GM23338 (cell line): Measurements from ENCODE around the gene PSMB7. TPM values are rescaled to one million over a fixed set of nuclear protein-coding genes. Genes with fewer than 3 reads are reported as not detected.

Source experiments
- ATAC-seq: fragments of 200-7000 bp; cut with Tn5 transposase; 3 replicates; pipeline ENCODE4 v1.9.1; 2020
- DNase-seq: peaks from one replicate; pipeline ENCODE4 v3.0.0-alpha.2; 2015; ENCODE audit warnings: low spot score
- H2AFZ ChIP-seq: fragments of 200-600 bp; sonication (generic); 2 replicates; pipeline ENCODE4 v1.8.0; 2016; ENCODE audit warnings: antibody characterized with exemption, mild to moderate bottlenecking, moderate library complexity
- H3F3A ChIP-seq: fragments of 200-600 bp; sonication (generic); replicated peaks from 2 replicates; pipeline ENCODE4 v1.8.0; 2017; ENCODE audit warnings: antibody characterized with exemption, mixed run types, low read depth
- H3K27ac ChIP-seq: fragments of 200-600 bp; sonication (generic); 2 replicates; pipeline ENCODE4 v1.6.1; 2016; ENCODE audit warnings: low read depth
- H3K27me3 ChIP-seq: fragments of 200-600 bp; sonication (generic); 2 replicates; pipeline ENCODE4 v1.8.0; 2016; ENCODE audit warnings: mild to moderate bottlenecking, mixed run types, moderate library complexity; ENCODE audit not compliant: insufficient read depth
- H3K36me3 ChIP-seq: fragments of 200-600 bp; sonication (generic); 2 replicates; pipeline ENCODE4 v1.8.0; 2016; ENCODE audit warnings: mild to moderate bottlenecking; ENCODE audit not compliant: insufficient read depth
- H3K4me1 ChIP-seq: fragments of 200-600 bp; sonication (generic); 2 replicates; pipeline ENCODE4 v1.8.0; 2016; ENCODE audit warnings: mild to moderate bottlenecking, moderate library complexity; ENCODE audit not compliant: insufficient read depth
- H3K4me2 ChIP-seq: fragments of 200-600 bp; sonication (generic); 2 replicates; pipeline ENCODE4 v1.7.1; 2017; ENCODE audit warnings: mixed run types
- H3K4me3 ChIP-seq: fragments of 200-600 bp; sonication (generic); 2 replicates; pipeline ENCODE4 v1.6.1; 2016; ENCODE audit warnings: mixed run types
- H3K79me2 ChIP-seq: fragments of 200-600 bp; sonication (generic); replicated peaks from 2 replicates; pipeline ENCODE4 v1.8.0; 2017; ENCODE audit warnings: mild to moderate bottlenecking; ENCODE audit not compliant: insufficient read depth
- H3K9me2 ChIP-seq: fragments of 200-600 bp; sonication (generic); 2 replicates; pipeline ENCODE4 v1.8.0; 2017; ENCODE audit not compliant: insufficient read depth
- H4K20me1 ChIP-seq: fragments of 200-600 bp; sonication (generic); replicated peaks from 2 replicates; pipeline ENCODE4 v1.8.0; 2017; ENCODE audit warnings: mild to moderate bottlenecking; ENCODE audit not compliant: insufficient read depth
- H3K27ac Mint-ChIP-seq: 2 replicates; pipeline ENCODE4 v1.8.0; 2020; ENCODE audit warnings: inconsistent platforms, mild to moderate bottlenecking, moderate library complexity, mixed read lengths
- H3K27me3 Mint-ChIP-seq: 3 replicates; pipeline ENCODE4 v1.8.0; 2022; ENCODE audit warnings: low read depth, mild to moderate bottlenecking, moderate library complexity, mixed read lengths, inconsistent platforms; ENCODE audit not compliant: insufficient read depth, poor library complexity
- H3K36me3 Mint-ChIP-seq: 3 replicates; pipeline ENCODE4 v1.8.0; 2021; ENCODE audit warnings: low read depth, mild to moderate bottlenecking, inconsistent platforms, moderate library complexity, mixed read lengths
- H3K4me1 Mint-ChIP-seq: 3 replicates; pipeline ENCODE4 v1.8.0; 2020; ENCODE audit warnings: mild to moderate bottlenecking, inconsistent platforms, mixed read lengths
- H3K4me3 Mint-ChIP-seq: 3 replicates; pipeline ENCODE4 v1.8.0; 2021; ENCODE audit warnings: moderate library complexity, mild to moderate bottlenecking, inconsistent platforms, mixed read lengths
- H3K9me3 Mint-ChIP-seq: 3 replicates; pipeline ENCODE4 v1.8.0; 2020; ENCODE audit warnings: moderate library complexity, mild to moderate bottlenecking, inconsistent platforms, mixed read lengths
- CREB1 ChIP-seq: fragments of 250-450 bp; sonication (Bioruptor Pico); IDR thresholded peaks from 2 replicates; pipeline ENCODE4 v1.5.0; 2020; ENCODE audit warnings: low read depth, mild to moderate bottlenecking, moderate library complexity
- ETS1 ChIP-seq: IDR thresholded peaks from 2 replicates; pipeline ENCODE4 v1.6.1; 2016; ENCODE audit warnings: antibody characterized with exemption
- EZH2 ChIP-seq: fragments of 200-600 bp; sonication (generic); IDR thresholded peaks from one replicate; pipeline ENCODE4 v1.8.0; 2017; ENCODE audit warnings: antibody characterized with exemption, mild to moderate bottlenecking, low read depth; ENCODE audit not compliant: unreplicated experiment
- EZH2phosphoT487 ChIP-seq: fragments of 200-600 bp; sonication (generic); IDR thresholded peaks from one replicate; pipeline ENCODE4 v1.8.1; 2018; ENCODE audit warnings: antibody characterized with exemption; ENCODE audit not compliant: unreplicated experiment
- JUNB ChIP-seq: IDR thresholded peaks from one replicate; pipeline ENCODE4 v1.6.1; 2016; ENCODE audit warnings: antibody characterized with exemption; ENCODE audit not compliant: unreplicated experiment
- NANOG ChIP-seq: IDR thresholded peaks from 2 replicates; pipeline ENCODE4 v1.6.1; 2016; ENCODE audit warnings: antibody characterized with exemption, borderline replicate concordance
- POLR2AphosphoS5 ChIP-seq: IDR thresholded peaks from 2 replicates; pipeline ENCODE4 v1.6.1; 2016; ENCODE audit warnings: antibody characterized with exemption, low read depth
- STAT1 ChIP-seq: IDR thresholded peaks from one replicate; pipeline ENCODE4 v1.6.1; 2016; ENCODE audit warnings: antibody characterized with exemption; ENCODE audit not compliant: unreplicated experiment
- ZNF114 ChIP-seq: fragments of 250-450 bp; sonication (Bioruptor Pico); IDR thresholded peaks from 2 replicates; pipeline ENCODE4 v1.5.0; 2020; ENCODE audit warnings: mild to moderate bottlenecking, moderate library complexity
- ZNF331 ChIP-seq: fragments of 250-450 bp; sonication (Bioruptor Pico); IDR thresholded peaks from 2 replicates; pipeline ENCODE4 v1.5.0; 2020; ENCODE audit warnings: low read depth, mild to moderate bottlenecking, moderate library complexity
- ZNF462 ChIP-seq: fragments of 250-450 bp; sonication (Bioruptor Pico); IDR thresholded peaks from 2 replicates; pipeline ENCODE4 v1.5.0; 2020; ENCODE audit warnings: mild to moderate bottlenecking, moderate library complexity
- polyA plus RNA-seq: library from polyadenylated mRNA; unstranded; fragments of >200 nt; fragmentation: Nextera tagmentation; extraction: Ambion mirVana; gene quantifications from 2 replicates; pipeline ENCODE4 v1.2.1, GENCODE V29; 2016
- total RNA-seq: library from RNA; depleted of rRNA; stranded (reverse); fragments of >200 nt; shearing (Covaris generic); gene quantifications from 2 replicates; pipeline ENCODE4 v1.2.3, GENCODE V29; 2014
- TF ChIP-seq, protein P1 (sequence below), 2 experiments: fragments of 200-600 bp in 1 of 2; sonication (generic) in 1 of 2; conservative IDR thresholded peaks; 2 replicates each; pipeline versions ENCODE4 v1.5.1 to v1.6.1; 2016 to 2017; ENCODE audit warnings: antibody characterized with exemption in 2 of 2, low read depth in 2 of 2, mild to moderate bottlenecking in 2 of 2, moderate library complexity in 1 of 2
- TF ChIP-seq, protein P2 (sequence below): IDR thresholded peaks from one replicate; pipeline ENCODE4 v1.6.1; 2018; ENCODE audit warnings: antibody characterized with exemption; ENCODE audit not compliant: unreplicated experiment

Gene PSMB7
- total and polyA plus RNA-seq, 2 experiments from 2014 or later: 255 to 268 TPM

- Histone ChIP-seq H3F3A (0 out of 2 replicates have a peak, but pooled peaks cover 2% of the 10 kb centered on the region), H3K36me3 (no peaks in the 10 kb centered on the region), H3K4me3 (no peak overlapping the region), H3K27ac (peak overlapping the region; percentile 10; the same call in 1 of the 2 replicates), H3K4me2 (no peak overlapping the region), H3K79me2 (peaks cover 100% of the 10 kb centered on the region), H4K20me1 (peaks cover 50% of the 10 kb centered on the region), H3K27me3 (no peaks in the 10 kb centered on the region), H3K4me1 (peaks cover 37% of the 10 kb centered on the region), H3K9me2 (no peaks in the 10 kb centered on the region), H2AFZ (no peak overlapping the region)
- Mint-ChIP-seq H3K27me3 (peaks cover 7% of the 10 kb centered on the region), H3K36me3 (peaks cover 3% of the 10 kb centered on the region; the same call in 2 of the 3 replicates), H3K27ac (no peak overlapping the region), H3K4me3 (no peak overlapping the region), H3K4me1 (peaks cover 54% of the 10 kb centered on the region), H3K9me3 (no peaks in the 10 kb centered on the region)
- DNase-seq (no peak), ATAC-seq (no peak)
- TF ChIP-seq ZNF114 (CRISPR knock-in tag) (no peak), ZNF462 (CRISPR knock-in tag) (no peak), STAT1 (no peak), EZH2 (no peak), NANOG (no peak), JUNB (no peak), ZNF331 (CRISPR knock-in tag) (no peak), CREB1 (no peak), EZH2phosphoT487 (no peak), ETS1 (no peak), POLR2AphosphoS5 (no peak)
- TF ChIP-seq, protein P1, sequence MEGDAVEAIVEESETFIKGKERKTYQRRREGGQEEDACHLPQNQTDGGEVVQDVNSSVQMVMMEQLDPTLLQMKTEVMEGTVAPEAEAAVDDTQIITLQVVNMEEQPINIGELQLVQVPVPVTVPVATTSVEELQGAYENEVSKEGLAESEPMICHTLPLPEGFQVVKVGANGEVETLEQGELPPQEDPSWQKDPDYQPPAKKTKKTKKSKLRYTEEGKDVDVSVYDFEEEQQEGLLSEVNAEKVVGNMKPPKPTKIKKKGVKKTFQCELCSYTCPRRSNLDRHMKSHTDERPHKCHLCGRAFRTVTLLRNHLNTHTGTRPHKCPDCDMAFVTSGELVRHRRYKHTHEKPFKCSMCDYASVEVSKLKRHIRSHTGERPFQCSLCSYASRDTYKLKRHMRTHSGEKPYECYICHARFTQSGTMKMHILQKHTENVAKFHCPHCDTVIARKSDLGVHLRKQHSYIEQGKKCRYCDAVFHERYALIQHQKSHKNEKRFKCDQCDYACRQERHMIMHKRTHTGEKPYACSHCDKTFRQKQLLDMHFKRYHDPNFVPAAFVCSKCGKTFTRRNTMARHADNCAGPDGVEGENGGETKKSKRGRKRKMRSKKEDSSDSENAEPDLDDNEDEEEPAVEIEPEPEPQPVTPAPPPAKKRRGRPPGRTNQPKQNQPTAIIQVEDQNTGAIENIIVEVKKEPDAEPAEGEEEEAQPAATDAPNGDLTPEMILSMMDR (conservative IDR thresholded peaks at IDR 0.05; ENCODE audit: low read depth in 2 of 2): no peak
- TF ChIP-seq, protein P2, sequence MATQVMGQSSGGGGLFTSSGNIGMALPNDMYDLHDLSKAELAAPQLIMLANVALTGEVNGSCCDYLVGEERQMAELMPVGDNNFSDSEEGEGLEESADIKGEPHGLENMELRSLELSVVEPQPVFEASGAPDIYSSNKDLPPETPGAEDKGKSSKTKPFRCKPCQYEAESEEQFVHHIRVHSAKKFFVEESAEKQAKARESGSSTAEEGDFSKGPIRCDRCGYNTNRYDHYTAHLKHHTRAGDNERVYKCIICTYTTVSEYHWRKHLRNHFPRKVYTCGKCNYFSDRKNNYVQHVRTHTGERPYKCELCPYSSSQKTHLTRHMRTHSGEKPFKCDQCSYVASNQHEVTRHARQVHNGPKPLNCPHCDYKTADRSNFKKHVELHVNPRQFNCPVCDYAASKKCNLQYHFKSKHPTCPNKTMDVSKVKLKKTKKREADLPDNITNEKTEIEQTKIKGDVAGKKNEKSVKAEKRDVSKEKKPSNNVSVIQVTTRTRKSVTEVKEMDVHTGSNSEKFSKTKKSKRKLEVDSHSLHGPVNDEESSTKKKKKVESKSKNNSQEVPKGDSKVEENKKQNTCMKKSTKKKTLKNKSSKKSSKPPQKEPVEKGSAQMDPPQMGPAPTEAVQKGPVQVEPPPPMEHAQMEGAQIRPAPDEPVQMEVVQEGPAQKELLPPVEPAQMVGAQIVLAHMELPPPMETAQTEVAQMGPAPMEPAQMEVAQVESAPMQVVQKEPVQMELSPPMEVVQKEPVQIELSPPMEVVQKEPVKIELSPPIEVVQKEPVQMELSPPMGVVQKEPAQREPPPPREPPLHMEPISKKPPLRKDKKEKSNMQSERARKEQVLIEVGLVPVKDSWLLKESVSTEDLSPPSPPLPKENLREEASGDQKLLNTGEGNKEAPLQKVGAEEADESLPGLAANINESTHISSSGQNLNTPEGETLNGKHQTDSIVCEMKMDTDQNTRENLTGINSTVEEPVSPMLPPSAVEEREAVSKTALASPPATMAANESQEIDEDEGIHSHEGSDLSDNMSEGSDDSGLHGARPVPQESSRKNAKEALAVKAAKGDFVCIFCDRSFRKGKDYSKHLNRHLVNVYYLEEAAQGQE: no peak
These were observed 19.4 kb downstream of the PSMB7 start for GRCh38 chr9:124395826-124396225.
